SHP77 treated with DMSO at 0.1 percent for 48 hours (cell line): ENCODE measurements around the gene ARPC4.
"Not testable (repeated sequence)": the region's sequence is repeated elsewhere in the genome, so short reads cannot be mapped to it uniquely, and the experiment has no call there.

Source experiments
- DNase-seq: peaks from one replicate; lab custom pipeline; 2025; lab: John Stamatoyannopoulos, UW

Gene ARPC4

GRCh38 chr3:9770276-9770812 is 22.5 kb upstream of the ARPC4 start:
- no peak for DNase-seq

- not testable (repeated sequence) for DNase-seq
Measured at GRCh38 chr3:9771007-9771406, 21.9 kb upstream of the ARPC4 start.

GRCh38 chr3:9776896-9777693 is 15.8 kb upstream of the ARPC4 start:
- DNase-seq, result no peak

GRCh38 chr3:9777694-9778021 is 15.2 kb upstream of the ARPC4 start:
- no peak for DNase-seq

GRCh38 chr3:9778143-9779074 is 14.5 kb upstream of the ARPC4 start:
- no peak for DNase-seq

GRCh38 chr3:9779075-9779593 is 13.7 kb upstream of the ARPC4 start:
- no peak for DNase-seq

- DNase-seq, result no peak
Measured at GRCh38 chr3:9779721-9780457, 13.0 kb upstream of the ARPC4 start.

- no peak for DNase-seq
Measured at GRCh38 chr3:9780458-9780812, 12.4 kb upstream of the ARPC4 start.

- DNase-seq, result no peak
Measured at GRCh38 chr3:9780910-9781309, 12.0 kb upstream of the ARPC4 start.

GRCh38 chr3:9781551-9781950 is 11.3 kb upstream of the ARPC4 start:
- no peak for DNase-seq

GRCh38 chr3:9781978-9782603 is 10.8 kb upstream of the ARPC4 start:
- no peak for DNase-seq

GRCh38 chr3:9782770-9783169 is 10.1 kb upstream of the ARPC4 start:
- DNase-seq, result no peak

GRCh38 chr3:9783954-9784353 is 8.9 kb upstream of the ARPC4 start:
- no peak for DNase-seq

GRCh38 chr3:9784965-9785364 is 7.9 kb upstream of the ARPC4 start:
- DNase-seq, result no peak

- no peak for DNase-seq
Measured at GRCh38 chr3:9785602-9786001, 7.3 kb upstream of the ARPC4 start.

GRCh38 chr3:9786209-9786739 is 6.6 kb upstream of the ARPC4 start:
- no peak for DNase-seq

- no peak for DNase-seq
Measured at GRCh38 chr3:9786825-9787669, 5.8 kb upstream of the ARPC4 start.

GRCh38 chr3:9787714-9788113 is 5.2 kb upstream of the ARPC4 start:
- DNase-seq, result no peak

- no peak for DNase-seq
Measured at GRCh38 chr3:9791127-9791526, 1.8 kb upstream of the ARPC4 start.

GRCh38 chr3:9791790-9792404 is 985 bp upstream of the ARPC4 start:
- DNase-seq, result no peak
